ENCODE measurements around the gene INTS3.
"Not testable (repeated sequence)": the region's sequence is repeated elsewhere in the genome, so short reads cannot be mapped to it uniquely, and the experiment has no call there.

The INTS3 gene

DNA sequence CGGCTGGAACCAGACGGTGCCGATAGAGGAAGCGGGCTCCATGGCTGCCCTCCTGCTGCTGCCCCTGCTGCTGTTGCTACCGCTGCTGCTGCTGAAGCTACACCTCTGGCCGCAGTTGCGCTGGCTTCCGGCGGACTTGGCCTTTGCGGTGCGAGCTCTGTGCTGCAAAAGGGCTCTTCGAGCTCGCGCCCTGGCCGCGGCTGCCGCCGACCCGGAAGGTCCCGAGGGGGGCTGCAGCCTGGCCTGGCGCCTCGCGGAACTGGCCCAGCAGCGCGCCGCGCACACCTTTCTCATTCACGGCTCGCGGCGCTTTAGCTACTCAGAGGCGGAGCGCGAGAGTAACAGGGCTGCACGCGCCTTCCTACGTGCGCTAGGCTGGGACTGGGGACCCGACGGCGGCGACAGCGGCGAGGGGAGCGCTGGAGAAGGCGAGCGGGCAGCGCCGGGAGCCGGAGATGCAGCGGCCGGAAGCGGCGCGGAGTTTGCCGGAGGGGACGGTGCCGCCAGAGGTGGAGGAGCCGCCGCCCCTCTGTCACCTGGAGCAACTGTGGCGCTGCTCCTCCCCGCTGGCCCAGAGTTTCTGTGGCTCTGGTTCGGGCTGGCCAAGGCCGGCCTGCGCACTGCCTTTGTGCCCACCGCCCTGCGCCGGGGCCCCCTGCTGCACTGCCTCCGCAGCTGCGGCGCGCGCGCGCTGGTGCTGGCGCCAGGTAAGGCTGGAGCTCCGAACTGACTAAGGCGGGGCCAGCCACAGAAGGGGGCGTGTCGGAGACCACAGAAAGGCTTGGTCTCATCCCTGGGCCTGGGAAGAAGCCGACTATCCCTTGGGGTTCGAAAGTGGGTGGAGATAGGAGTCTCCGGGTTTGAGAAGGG is 47.8 kb downstream of the INTS3 start:
- Mint-ChIP-seq H3K27ac (peak overlapping the region; percentile 55), H3K9me3 (no peaks in the 10 kb centered on the region), H3K4me1 (ENCODE audit: low read depth) (peaks cover 28% of the 10 kb centered on the region), H3K4me3 (peak overlapping the region; percentile 79), H3K27me3 (no peaks in the 10 kb centered on the region), H3K36me3 (ENCODE audit: low read depth) (peaks cover 15% of the 10 kb centered on the region)

DNA sequence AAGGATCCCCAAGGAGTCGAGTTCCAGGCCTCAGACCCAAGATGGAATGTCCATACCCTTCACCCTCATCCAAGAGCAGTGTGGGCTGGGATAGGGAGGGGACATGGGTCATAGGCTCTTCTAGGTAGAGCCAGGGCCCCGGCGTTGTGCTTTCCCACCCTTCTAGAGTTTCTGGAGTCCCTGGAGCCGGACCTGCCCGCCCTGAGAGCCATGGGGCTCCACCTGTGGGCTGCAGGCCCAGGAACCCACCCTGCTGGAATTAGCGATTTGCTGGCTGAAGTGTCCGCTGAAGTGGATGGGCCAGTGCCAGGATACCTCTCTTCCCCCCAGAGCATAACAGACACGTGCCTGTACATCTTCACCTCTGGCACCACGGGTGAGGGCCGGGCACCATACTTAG is 48.5 kb downstream of the INTS3 start:
- Mint-ChIP-seq H3K4me1 (ENCODE audit: low read depth) (peaks cover 28% of the 10 kb centered on the region), H3K4me3 (peak overlapping the region; percentile 65), H3K36me3 (ENCODE audit: low read depth) (peaks cover 11% of the 10 kb centered on the region), H3K27ac (no peak overlapping the region), H3K27me3 (no peaks in the 10 kb centered on the region), H3K9me3 (no peaks in the 10 kb centered on the region)

DNA sequence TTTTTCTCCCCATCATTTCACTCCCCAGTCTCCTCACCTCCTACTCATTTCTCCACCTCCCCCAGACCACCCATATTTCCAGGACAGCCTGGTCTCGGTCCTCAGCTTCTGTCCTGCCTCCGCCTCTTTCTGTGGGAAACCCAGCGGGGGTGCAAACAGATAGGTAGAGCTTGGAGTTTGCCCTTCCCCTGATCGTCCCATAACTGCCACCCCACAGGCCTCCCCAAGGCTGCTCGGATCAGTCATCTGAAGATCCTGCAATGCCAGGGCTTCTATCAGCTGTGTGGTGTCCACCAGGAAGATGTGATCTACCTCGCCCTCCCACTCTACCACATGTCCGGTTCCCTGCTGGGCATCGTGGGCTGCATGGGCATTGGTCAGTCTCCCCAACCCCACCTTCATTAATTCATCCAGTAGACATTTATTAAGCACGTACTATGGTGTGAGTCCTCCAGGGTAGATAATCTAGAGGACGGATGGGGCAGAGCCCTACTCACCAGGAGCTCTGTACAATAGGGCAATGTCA is 49.1 kb downstream of the INTS3 start:
- Mint-ChIP-seq H3K27me3 (no peaks in the 10 kb centered on the region), H3K4me1 (ENCODE audit: low read depth) (peaks cover 28% of the 10 kb centered on the region)

DNA sequence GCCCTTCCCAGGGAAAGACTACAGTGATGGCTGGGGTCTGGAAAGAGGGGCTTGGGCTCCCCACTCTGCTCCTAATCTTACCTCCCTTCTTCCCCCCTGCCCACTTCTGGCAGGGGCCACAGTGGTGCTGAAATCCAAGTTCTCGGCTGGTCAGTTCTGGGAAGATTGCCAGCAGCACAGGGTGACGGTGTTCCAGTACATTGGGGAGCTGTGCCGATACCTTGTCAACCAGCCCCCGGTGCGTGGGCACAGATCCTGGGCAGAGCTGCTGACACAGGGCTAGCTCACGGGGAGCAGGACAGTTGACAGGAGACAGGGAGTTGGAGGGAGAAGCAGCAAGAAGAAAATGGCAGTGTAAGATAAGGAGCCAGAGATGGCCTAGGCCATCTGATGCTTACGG is 49.8 kb downstream of the INTS3 start:
- H3K4me1 Mint-ChIP-seq (ENCODE audit: low read depth), result peaks cover 28% of the 10 kb centered on the region
- no peaks in the 10 kb centered on the region for H3K9me3 Mint-ChIP-seq
- no peak overlapping the region for H3K4me3 Mint-ChIP-seq
- no peak overlapping the region for H3K27ac Mint-ChIP-seq
- no peaks in the 10 kb centered on the region for H3K27me3 Mint-ChIP-seq
- H3K36me3 Mint-ChIP-seq (ENCODE audit: low read depth), result peaks cover 11% of the 10 kb centered on the region

More for the DNA sequence above, 49.1 kb downstream of the INTS3 start:
- no peak overlapping the region for H3K27ac Mint-ChIP-seq
- no peaks in the 10 kb centered on the region for H3K9me3 Mint-ChIP-seq
- peaks cover 11% of the 10 kb centered on the region for H3K36me3 Mint-ChIP-seq (ENCODE audit: low read depth)
- H3K4me3 Mint-ChIP-seq, result peak overlapping the region; percentile 42

DNA sequence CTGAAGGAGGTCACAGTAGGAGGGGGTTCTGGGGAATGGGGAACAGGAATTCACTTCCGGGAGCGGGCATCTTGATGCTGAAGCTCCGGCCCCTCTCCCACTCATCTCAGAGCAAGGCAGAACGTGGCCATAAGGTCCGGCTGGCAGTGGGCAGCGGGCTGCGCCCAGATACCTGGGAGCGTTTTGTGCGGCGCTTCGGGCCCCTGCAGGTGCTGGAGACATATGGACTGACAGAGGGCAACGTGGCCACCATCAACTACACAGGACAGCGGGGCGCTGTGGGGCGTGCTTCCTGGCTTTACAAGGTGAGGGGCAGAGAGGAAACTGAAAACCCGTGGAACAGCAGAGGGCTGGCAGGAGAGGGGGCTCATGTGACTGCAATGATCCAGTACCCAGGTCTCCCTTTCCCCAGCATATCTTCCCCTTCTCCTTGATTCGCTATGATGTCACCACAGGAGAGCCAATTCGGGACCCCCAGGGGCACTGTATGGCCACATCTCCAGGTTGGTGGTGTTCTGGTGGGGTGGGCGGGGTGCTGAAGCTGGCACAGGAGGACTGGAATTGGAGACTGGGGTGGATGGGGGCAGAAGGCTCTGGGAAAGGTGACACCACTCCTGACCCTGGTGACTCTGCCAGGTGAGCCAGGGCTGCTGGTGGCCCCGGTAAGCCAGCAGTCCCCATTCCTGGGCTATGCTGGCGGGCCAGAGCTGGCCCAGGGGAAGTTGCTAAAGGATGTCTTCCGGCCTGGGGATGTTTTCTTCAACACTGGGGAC is 50.4 kb downstream of the INTS3 start:
- H3K27me3 Mint-ChIP-seq, result no peaks in the 10 kb centered on the region
- H3K4me3 Mint-ChIP-seq, result no peak overlapping the region
- peaks cover 32% of the 10 kb centered on the region for H3K4me1 Mint-ChIP-seq (ENCODE audit: low read depth)
- no peaks in the 10 kb centered on the region for H3K9me3 Mint-ChIP-seq
- H3K27ac Mint-ChIP-seq, result no peak overlapping the region
- peaks cover 10% of the 10 kb centered on the region for H3K36me3 Mint-ChIP-seq (ENCODE audit: low read depth)

DNA sequence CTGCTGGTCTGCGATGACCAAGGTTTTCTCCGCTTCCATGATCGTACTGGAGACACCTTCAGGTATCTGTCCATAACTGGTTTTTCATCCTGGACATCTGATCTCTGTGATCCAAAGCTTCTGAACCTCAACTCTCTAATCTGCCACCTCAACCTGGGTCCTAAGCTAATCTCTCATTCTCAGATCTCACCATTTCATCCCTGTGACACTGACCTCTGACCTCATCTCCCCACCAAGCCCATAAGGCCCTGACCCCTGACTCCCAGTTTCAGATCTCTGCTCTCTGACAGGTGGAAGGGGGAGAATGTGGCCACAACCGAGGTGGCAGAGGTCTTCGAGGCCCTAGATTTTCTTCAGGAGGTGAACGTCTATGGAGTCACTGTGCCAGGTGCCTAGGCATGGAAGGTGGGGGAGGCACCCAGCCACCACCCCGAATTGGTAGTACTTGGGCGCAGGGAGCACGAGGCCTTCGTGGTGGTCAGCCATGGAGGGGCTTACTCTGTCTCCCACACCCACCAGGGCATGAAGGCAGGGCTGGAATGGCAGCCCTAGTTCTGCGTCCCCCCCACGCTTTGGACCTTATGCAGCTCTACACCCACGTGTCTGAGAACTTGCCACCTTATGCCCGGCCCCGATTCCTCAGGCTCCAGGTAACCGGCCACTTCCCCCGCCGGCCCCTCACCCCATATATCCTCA is 51.1 kb downstream of the INTS3 start:
- H3K36me3 Mint-ChIP-seq (ENCODE audit: low read depth), result peaks cover 5% of the 10 kb centered on the region
- H3K27ac Mint-ChIP-seq, result no peak overlapping the region
- H3K4me3 Mint-ChIP-seq, result no peak overlapping the region
- H3K9me3 Mint-ChIP-seq, result no peaks in the 10 kb centered on the region
- no peaks in the 10 kb centered on the region for H3K27me3 Mint-ChIP-seq
- H3K4me1 Mint-ChIP-seq (ENCODE audit: low read depth), result peaks cover 30% of the 10 kb centered on the region

DNA sequence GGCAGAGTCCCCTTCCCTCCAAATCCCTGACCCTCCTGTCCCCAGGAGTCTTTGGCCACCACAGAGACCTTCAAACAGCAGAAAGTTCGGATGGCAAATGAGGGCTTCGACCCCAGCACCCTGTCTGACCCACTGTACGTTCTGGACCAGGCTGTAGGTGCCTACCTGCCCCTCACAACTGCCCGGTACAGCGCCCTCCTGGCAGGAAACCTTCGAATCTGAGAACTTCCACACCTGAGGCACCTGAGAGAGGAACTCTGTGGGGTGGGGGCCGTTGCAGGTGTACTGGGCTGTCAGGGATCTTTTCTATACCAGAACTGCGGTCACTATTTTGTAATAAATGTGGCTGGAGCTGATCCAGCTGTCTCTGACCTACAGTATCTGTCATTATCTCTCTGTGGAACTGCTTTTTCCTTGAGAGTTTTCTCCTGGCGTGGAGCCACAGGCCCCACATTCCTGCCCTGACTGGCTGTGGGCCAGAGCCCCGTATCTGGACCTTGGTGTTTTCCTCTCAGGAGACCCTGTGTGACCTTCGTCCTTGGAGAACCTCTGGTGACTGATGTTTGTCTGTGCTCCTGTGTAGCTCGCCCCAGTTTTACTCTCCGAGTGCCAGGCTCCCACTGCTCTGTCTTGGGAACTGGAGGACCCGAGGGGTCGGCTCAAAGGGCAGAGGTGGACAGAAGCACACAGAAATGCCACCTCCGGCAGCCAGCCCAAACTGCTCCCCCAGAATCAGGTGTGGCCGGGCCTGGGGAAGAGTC is 52.1 kb downstream of the INTS3 start:
- Mint-ChIP-seq H3K4me3 (no peak overlapping the region), H3K4me1 (ENCODE audit: low read depth) (peaks cover 21% of the 10 kb centered on the region), H3K27ac (no peak overlapping the region), H3K27me3 (no peaks in the 10 kb centered on the region), H3K36me3 (ENCODE audit: low read depth) (no peaks in the 10 kb centered on the region), H3K9me3 (no peaks in the 10 kb centered on the region)

DNA sequence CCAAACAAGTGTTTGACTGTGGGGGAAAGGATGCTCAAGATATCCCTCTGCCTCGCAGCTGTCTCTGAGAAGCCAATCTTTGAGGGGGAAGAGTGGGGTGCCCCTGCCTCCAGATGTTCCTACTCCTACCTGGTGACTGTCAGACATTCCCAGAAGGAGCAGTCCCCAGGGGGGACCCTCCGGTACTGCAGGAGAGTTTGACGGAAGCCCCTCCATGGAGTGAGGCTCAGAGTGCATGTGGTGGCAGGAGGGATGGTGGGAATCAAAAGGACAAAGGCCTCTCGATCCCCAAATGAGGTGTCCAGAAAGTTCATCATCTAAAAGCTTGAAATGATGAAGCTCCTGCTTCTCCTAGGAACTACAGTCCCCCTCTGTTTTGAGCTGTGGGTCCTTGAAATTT is 52.7 kb downstream of the INTS3 start:
- Mint-ChIP-seq H3K4me1 (ENCODE audit: low read depth) (peaks cover 20% of the 10 kb centered on the region), H3K27me3 (no peaks in the 10 kb centered on the region), H3K27ac (no peak overlapping the region), H3K36me3 (ENCODE audit: low read depth) (no peaks in the 10 kb centered on the region), H3K9me3 (no peaks in the 10 kb centered on the region), H3K4me3 (no peak overlapping the region)

DNA sequence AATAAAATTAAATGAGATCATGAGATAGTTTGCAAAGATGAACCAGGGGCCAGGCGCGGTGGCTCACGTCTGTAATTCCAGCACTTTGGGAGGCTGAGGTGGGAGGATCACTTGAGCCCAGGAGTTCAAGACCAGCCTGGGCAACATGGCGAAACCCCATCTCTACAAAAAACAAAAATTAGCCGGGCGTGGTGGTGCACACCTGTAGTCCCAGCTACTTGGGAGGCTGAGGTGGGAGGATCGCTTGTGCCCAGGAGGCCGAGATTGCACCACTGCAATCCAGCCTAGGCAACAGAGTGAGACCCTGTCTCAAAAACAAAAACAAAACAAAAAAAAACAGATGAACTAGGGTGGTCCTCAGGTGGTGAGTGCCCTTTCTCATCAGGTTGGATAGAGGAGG is 54.8 kb downstream of the INTS3 start:
- peak overlapping the region; percentile 92 for H3K4me3 Mint-ChIP-seq
- not testable (repeated sequence) for H3K9me3 Mint-ChIP-seq; H3K27me3 Mint-ChIP-seq; H3K36me3 Mint-ChIP-seq (ENCODE audit: low read depth)
- H3K27ac Mint-ChIP-seq, result peak overlapping the region; percentile 95
- H3K4me1 Mint-ChIP-seq (ENCODE audit: low read depth), result peaks cover 13% of the 10 kb centered on the region

DNA sequence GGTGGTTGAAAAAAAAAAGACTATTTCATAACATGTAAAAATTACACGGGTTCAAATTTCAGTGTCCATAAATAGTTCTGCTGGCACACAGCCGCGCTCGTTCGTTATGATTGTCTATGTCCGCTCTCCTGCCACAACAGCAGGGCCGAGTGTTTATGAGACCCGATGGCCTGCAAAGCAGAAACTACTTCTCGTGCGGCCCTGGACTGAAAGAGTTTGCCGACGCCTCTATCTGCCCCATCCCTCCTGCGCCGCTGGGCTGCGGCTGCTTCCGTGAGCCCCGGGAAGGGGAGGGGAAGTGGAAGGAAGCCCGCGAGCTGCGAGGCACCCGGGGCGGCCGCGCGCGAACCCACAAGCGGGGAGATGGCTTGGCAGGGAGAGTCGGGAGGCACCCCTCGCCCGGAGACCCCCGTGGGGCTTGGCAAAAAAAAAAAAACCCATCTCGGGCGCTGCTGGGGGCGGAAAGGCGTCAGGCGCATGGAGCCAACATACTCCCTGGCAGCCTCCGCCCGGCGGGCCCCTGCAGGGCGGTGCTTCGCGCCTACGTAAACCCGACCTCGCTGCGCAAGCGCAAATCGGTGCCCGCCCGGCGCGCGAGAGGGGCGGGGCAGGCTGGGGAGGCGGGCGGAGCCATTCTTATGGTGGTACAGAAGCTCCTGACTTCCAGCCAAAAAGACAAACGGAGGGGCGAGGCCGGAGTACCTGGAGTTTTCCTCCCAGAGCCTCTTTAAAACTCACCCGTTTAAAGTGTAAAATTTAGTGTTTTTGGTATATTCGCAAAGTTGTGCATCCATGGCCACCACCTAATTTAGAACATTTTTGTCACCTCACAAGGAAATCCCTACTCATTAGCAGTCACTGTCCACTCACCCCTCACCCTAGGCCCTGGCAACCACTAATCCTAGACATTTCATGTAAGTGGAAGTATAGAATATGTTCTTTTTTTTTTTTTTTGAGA is 55.7 kb downstream of the INTS3 start:
- Mint-ChIP-seq H3K9me3 (no peaks in the 10 kb centered on the region), H3K27ac (peak overlapping the region; percentile 95), H3K4me3 (peak overlapping the region; percentile 92), H3K27me3 (no peaks in the 10 kb centered on the region), H3K36me3 (ENCODE audit: low read depth) (no peaks in the 10 kb centered on the region), H3K4me1 (ENCODE audit: low read depth) (peaks cover 13% of the 10 kb centered on the region)

DNA sequence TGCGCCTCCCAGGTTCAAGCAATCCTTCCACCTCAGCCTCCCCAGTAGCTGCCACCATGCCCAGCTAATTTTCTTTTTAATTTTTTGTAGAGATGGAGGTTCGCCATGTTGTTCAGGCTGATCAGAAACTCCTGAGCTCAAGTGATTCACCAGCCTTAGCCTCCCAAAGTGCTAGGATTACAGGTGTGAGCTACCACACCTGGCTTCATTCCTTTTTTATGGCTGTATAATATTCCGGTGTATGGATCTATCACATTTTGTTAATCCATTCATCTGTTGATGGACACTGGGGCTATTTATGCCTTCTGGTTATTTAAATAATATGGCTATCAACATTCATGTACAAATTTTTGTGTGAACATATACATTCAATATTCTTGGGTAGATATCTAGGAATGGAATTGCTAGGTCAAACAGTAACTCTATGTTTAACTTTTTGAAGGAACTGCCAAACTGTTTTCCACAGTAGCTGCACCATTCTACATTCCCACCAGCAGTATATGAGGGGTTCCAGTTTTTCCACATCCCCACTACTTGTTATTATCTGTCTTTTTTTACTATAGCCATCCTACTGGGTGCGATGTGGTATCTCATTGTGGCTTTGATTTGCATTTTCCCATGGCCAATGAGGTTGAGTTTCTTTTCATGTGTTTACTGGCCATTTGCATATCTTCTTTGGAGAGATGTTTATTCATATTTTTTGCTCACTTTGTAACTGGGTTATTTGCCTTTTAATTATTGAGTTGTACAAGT is 58.4 kb downstream of the INTS3 start:
- peaks cover 36% of the 10 kb centered on the region for H3K4me1 Mint-ChIP-seq (ENCODE audit: low read depth)
- H3K9me3 Mint-ChIP-seq, result no peaks in the 10 kb centered on the region
- H3K27ac Mint-ChIP-seq, result no peak overlapping the region
- H3K36me3 Mint-ChIP-seq (ENCODE audit: low read depth), result no peaks in the 10 kb centered on the region
- peaks cover 4% of the 10 kb centered on the region for H3K27me3 Mint-ChIP-seq
- no peak overlapping the region for H3K4me3 Mint-ChIP-seq

DNA sequence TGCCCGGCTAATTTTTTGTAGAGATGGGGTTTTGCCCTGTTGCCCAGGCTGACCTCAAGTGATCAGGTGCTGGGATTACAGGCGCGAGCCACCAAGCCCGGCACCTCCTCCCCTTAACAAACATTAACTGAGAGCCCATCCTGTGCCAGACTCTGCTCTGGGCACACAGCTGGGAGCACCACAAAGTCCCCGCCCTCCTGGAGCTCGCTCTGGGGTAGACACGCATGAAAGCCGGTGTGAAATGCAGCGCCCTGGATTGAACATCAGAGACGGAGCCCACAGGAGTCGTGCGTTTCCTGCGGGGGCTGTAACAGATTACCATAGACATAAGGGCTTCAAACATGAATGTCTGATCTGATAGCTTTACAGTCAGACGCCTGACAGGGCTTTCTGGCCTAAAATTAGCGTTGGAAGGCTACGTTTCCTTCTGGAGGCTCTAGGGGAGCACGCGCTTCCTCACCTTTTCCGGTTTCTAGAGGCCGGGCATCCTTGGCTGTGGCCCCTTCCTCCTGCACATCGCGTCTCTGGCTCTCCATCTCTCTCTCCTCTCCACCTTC is 61.7 kb downstream of the INTS3 start:
- Mint-ChIP-seq H3K4me1 (ENCODE audit: low read depth) (peaks cover 37% of the 10 kb centered on the region), H3K9me3 (no peaks in the 10 kb centered on the region), H3K27me3 (peaks cover 4% of the 10 kb centered on the region), H3K27ac (peak overlapping the region; percentile 88), H3K36me3 (ENCODE audit: low read depth) (no peaks in the 10 kb centered on the region), H3K4me3 (peak overlapping the region; percentile 57)
